Urothelium cell line (cell line): ENCODE results near the gene AMFR.
A peak's percentile ranks its signal among the peaks of the same experiment; 100 is the strongest.

Experiments used
- DNase-seq: peaks from one replicate; pipeline ENCODE4 v3.0.0; 2011; ENCODE audit warnings: low spot score, mixed read lengths
- FAIRE-seq: peaks from 2 replicates; lab custom pipeline; 2011; peaks lifted over from hg19 to GRCh38; lab: Jason Lieb, UNC

The AMFR gene

GRCh38 chr16:56364865-56365264 lies 60.5 kb downstream of the AMFR start:
- FAIRE-seq (no peak), DNase-seq (no peak)

DNA sequence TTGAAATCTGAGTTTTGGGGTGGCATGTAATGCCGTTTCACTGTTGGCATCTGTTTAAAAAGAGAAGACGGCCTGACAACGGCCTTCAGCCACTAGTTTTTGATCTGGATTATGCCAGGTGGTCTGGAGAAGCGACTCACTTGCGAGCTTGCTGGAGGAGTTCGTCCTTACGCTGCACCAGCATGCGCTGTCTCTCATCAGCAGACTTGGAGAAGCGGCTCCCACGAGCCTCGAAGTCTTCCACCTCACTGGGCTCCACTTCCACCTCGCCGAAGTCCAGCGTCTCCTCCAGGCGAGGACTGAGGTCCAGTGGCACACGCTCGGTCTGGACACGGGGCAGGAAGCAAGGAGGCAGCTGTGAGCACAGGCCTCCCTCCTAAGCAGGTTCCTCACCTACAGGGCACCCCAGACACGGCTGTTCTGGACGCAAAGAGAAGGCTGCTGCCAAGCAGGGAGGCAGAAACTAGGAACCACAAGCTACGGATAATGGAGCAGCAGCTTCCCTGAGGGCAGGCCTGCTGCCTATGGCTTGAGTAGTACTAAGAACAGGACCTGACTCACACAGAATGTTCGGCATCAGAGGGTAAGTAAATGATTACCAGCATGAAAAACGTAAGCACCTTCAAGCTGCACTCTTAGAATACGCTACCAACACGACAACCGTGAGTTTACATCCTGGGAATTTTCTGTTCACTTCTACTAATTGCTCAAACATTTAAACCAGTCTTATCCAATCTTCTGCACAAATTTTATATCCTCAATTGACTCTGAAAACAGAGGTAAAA lies 61.4 kb downstream of the AMFR start:
- FAIRE-seq (no peak), DNase-seq (no peak)

DNA sequence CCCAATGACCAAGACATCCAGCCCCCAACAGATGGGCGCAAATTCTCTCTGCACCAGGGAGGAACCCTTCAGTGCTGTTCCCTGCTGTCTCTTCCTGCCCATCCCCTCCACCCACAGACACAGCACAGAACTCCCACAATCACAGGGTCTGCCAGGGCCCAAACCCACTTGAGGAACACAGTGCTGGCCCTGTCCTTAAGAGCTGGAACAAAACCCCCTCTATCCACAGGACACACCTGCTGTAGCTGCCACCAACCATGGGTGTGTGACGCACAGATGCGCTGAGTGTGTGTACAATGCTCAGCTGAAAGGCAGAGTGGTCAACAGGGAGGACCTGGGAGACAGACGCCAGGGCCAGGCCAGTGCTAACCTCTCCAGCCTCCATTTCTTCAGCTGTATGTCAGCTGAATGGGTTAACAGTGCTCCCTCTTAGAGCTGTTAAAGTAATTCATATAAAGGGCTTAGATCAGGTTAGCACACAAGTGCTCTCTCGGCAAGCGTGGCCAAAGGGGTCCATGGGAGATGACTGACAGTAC lies 62.1 kb downstream of the AMFR start:
- no peak for FAIRE-seq
- no peak for DNase-seq

DNA sequence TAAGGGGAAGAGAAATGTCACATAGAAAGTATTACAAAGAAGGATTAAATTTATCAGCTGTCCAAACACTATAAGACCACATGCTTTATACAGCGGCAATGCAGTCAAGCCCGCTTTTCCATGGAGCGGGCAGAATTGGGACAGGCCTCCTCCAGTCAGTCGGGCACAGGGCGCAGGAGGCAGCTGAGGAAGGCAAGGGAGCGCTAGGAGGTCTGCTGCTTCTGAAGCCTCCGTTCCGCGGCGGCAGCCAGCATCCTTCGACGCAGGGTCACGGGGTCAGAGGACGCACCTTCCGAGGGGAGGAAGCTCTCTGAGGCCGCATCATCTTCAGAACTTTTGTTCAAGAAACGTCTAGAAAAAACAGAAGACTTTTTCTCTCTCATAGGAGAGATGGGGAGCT lies 62.6 kb downstream of the AMFR start:
- DNase-seq = no peak
- no peak for FAIRE-seq

DNA sequence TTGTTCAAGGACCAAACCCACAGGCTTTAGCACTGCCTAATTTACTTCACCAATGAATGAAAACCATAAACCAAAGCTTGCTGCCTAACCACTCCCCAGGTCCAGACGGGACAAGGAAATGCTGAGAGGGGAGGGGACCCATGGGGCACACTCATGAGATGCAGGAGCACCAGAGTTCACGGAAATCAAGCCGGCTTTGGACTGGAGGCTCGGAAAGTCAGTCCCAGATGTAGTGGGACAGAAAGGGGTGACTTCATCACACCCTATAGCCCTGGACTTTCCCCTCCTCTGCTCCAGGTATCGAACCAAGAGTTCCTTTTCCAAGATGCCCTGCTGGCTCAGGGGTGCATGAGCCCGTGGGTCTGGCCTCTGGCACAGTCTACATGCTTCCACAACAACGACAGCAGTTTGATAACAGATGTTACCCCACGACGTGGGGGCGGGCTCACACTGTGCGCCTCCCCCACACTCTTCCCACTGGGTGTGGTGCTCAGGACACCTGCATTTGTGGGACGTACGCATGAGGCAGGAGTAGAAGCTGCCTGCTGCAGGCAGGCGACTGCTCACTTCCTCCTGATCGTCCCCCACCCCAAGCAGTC lies 63.2 kb downstream of the AMFR start:
- DNase-seq (no peak), FAIRE-seq (no peak)

- DNase-seq (no peak), FAIRE-seq (no peak)
These were observed 65.0 kb downstream of the AMFR start for GRCh38 chr16:56360117-56361008.

GRCh38 chr16:56357765-56358322 lies 67.5 kb downstream of the AMFR start:
- DNase-seq (no peak), FAIRE-seq (no peak)

GRCh38 chr16:56357241-56357764 lies 68.0 kb downstream of the AMFR start:
- DNase-seq (peak; percentile 46), FAIRE-seq (no peak)

GRCh38 chr16:56356276-56357240 lies 68.8 kb downstream of the AMFR start:
- FAIRE-seq (no peak), DNase-seq (peak; percentile 90)

DNA sequence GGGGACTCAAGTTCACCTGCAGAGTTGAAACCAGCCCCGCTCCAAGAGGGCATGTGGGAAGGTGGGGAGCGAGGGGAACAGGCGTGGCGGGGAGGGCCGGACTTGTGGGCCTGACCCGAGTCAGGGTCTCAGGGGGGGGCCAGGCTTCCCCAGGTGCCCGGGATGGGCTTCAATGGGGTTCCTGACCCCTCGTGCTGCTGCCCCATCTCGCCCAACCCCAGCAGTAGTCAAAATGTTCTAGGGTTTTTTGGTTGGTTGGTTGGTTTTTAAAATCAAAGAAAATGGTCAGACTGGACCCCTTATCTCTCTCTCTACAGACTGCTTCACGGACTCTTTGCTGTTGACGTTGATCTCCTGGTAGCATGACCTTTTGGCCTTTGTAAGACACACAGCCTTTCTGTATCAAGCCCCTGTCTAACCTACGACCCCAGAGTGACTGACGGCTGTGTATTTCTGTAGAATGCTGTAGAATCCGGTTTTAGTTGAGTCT lies 69.5 kb downstream of the AMFR start:
- FAIRE-seq = no peak
- DNase-seq = no peak

- DNase-seq (no peak), FAIRE-seq (no peak)
These were observed 70.1 kb downstream of the AMFR start for GRCh38 chr16:56355221-56355620.

DNA sequence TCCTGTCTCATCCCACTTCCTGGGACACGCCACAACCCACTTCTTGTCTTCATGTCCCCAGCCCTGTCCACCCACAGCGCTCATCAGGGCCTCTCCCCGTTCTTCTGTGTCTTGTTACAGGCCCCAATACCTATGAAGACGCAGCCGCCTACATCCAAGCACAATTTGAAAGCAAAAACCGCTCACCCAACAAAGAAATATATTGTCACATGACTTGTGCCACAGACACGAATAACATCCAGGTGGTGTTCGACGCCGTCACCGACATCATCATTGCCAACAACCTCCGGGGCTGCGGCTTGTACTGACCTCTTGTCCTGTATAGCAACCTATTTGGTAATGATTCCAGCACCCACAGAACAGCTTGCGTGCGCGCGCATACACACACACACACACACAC lies 70.6 kb downstream of the AMFR start:
- no peak for DNase-seq
- no peak for FAIRE-seq

DNA sequence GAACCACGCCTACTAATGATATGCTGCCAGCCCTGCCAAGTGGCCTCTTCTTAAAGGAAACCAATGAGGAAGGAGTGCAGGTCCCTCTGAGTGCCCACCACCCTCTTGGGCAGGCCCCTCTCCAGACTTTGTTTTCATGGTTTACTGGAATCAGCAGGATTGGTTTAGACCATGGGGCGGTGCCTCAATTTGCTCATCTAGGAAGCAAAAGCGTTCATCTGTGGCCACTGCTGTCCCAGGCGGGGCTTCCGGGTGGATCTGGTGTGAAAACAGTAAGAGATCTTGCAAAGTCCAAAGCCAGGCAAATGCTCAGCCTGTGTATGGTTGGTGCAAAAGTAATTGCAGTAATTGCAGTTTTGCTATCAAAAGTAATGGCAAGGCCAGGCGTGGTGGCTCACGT lies 71.3 kb downstream of the AMFR start:
- DNase-seq = no peak
- no peak for FAIRE-seq

GRCh38 chr16:56353054-56353921 lies 72.1 kb downstream of the AMFR start:
- no peak for FAIRE-seq
- no peak for DNase-seq

DNA sequence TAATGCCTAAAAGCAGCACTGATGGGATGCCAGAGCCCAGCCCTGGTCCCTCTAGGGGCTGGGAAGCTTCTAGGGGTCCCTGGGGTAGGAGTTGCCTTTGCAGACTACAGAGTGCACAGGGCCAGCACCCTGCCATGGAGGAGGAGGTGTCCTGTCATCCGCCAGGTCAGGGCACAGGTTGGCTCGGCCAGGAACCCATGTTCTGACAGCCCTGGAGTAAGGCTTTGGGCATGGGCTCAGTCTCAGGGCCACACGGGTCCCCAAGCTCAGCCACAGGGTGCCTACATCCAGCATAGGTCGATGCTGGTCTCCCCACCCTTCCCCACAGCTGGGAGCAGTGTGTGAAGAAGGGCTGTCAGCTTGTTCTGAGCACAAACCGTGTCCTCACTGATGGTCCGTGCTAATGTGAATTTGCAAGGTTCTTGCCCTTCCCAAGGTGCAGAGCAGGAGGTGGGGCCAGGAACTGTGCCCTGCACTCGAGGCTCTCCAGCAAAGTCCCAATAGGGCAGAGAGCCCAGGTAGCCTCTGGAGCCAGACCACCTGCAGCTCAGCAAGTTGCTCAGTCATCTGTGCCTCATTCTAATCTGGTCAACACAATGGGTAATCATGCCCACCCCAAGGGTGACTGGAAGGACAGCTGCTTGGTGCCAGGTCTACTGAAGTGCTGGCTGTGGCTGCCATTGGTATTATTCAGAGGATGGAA lies 72.8 kb downstream of the AMFR start:
- FAIRE-seq (no peak), DNase-seq (no peak)

DNA sequence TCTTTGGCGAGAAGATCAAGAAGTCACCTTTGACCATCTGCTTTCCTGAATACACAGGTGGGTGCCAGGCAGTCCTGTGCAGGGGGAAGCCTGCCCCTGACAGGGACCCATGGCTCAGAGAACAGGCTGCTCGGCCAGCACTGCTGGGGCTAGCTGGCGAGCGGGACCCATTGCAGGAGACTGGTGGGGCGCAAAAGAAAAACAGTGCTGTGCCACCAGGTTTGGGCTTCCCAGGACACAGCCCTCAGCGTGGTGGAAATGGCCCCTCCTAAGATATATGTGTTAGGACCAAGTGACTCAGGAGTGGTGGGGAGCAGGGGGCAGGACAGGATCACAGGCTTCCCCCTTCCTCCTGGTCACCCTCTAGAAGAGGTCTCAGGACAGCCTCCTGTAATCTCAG lies 73.9 kb downstream of the AMFR start:
- no peak for FAIRE-seq
- no peak for DNase-seq

- DNase-seq (no peak), FAIRE-seq (no peak)
These were observed 74.6 kb downstream of the AMFR start for GRCh38 chr16:56350491-56351405.
